ENCODE results near the gene SPRYD7. TPM values are rescaled to one million over a fixed set of nuclear protein-coding genes. Genes with fewer than 3 reads are reported as not detected.

The SPRYD7 gene
- total and polyA plus RNA-seq, 2 donors (not counting 1 experiment from before 2014, with no cell fraction given) = 1.9 to 4.5 TPM

DNA sequence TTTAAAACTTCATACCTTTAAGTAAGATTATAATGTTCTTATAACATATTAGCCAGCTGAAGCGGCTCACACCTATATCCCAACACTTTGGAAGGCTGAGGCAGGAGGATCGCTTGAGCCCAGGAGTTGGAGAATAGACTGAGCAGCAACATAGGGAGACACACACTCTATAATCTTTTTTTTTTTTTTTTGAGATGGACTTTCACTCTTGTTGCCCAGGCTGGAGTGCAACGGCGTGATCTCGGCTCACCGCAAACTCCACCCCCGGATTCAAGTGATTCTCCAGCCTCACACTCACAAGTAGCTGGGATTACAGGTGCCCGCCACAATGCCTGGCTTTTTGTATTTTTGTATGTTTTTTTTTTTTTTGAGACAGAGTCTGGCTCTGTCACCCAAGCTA is 37.3 kb downstream of the SPRYD7 start:
- Histone ChIP-seq H3K4me1 (ENCODE audit: control insufficient read depth in 2 of 2, insufficient read depth in 2 of 2, low read length in 2 of 2) (no peaks in the 10 kb centered on the region), H3K36me3 (replicated peaks in 1 of 2; ENCODE audit: control extremely low read depth in 1 of 2, control insufficient read depth in 1 of 2, extremely low read depth in 1 of 2, insufficient read depth in 2 of 2, low read length in 1 of 2) (no peaks in the 10 kb centered on the region), H3K9ac (ENCODE audit: low read length) (no peak overlapping the region), H3K27ac (ENCODE audit: low read length in 2 of 2) (no peak overlapping the region), H3K9me3 (ENCODE audit: control extremely low read depth in 1 of 3, control insufficient read depth in 2 of 3, insufficient read depth in 1 of 3, low read length in 2 of 3) (peaks cover 0 to under 1% (median 0%) of the 10 kb centered on the region in 3 donors), H2AFZ (ENCODE audit: insufficient read depth, low read depth, low read length, poor library complexity, severe bottlenecking) (no peak overlapping the region), H3K79me2 (ENCODE audit: control insufficient read depth, insufficient read depth, low read length) (no peaks in the 10 kb centered on the region), H3K27me3 (replicated peaks in 1 of 4; ENCODE audit: control extremely low read depth in 1 of 4, control insufficient read depth in 3 of 4, insufficient read depth in 4 of 4, low read length in 3 of 4) (peaks cover 0 to 3% (median 1%) of the 10 kb centered on the region in 4 experiments), H3K4me3 (ENCODE audit: control extremely low read depth in 1 of 5, extremely low read depth in 1 of 5, insufficient read depth in 1 of 5, low read depth in 2 of 5, low read length in 4 of 5) (no peak overlapping the region), H4K20me1 (ENCODE audit: control insufficient read depth, insufficient read depth, low read length, poor library complexity, severe bottlenecking) (no peaks in the 10 kb centered on the region), H3K4me2 (replicated peaks; ENCODE audit: low read depth, low read length, poor library complexity, severe bottlenecking) (no peak overlapping the region)
- no peak overlapping the region for H3K4me3 Mint-ChIP-seq
- H3K9me3 Mint-ChIP-seq (ENCODE audit: insufficient read depth) = no peaks in the 10 kb centered on the region
- H3K4me1 Mint-ChIP-seq = no peaks in the 10 kb centered on the region
- intact Hi-C loops (cut with micrococcal nuclease) = no loop called here
- ATAC-seq (ENCODE audit: low read depth) (no peak), DNase-seq (no peak)
- no peak for TF ChIP-seq EZH2 (IDR thresholded peaks at IDR 0.05; ENCODE audit: borderline replicate concordance, insufficient read depth, low read depth, low read length, poor library complexity, severe bottlenecking)
- TF ChIP-seq, protein P1, sequence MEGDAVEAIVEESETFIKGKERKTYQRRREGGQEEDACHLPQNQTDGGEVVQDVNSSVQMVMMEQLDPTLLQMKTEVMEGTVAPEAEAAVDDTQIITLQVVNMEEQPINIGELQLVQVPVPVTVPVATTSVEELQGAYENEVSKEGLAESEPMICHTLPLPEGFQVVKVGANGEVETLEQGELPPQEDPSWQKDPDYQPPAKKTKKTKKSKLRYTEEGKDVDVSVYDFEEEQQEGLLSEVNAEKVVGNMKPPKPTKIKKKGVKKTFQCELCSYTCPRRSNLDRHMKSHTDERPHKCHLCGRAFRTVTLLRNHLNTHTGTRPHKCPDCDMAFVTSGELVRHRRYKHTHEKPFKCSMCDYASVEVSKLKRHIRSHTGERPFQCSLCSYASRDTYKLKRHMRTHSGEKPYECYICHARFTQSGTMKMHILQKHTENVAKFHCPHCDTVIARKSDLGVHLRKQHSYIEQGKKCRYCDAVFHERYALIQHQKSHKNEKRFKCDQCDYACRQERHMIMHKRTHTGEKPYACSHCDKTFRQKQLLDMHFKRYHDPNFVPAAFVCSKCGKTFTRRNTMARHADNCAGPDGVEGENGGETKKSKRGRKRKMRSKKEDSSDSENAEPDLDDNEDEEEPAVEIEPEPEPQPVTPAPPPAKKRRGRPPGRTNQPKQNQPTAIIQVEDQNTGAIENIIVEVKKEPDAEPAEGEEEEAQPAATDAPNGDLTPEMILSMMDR (IDR thresholded peaks at IDR 0.05) = no peak
- no peaks in the 10 kb centered on the region for H3K27me3 Mint-ChIP-seq
- no CpG with 5 or more reads among the region's 8 CpGs for whole genome bisulfite sequencing (ENCODE audit: insufficient coverage)
- no peak overlapping the region for H3K27ac Mint-ChIP-seq
- CTCF ChIA-PET = no interaction called here
- POLR2A ChIA-PET = no interaction called here

DNA sequence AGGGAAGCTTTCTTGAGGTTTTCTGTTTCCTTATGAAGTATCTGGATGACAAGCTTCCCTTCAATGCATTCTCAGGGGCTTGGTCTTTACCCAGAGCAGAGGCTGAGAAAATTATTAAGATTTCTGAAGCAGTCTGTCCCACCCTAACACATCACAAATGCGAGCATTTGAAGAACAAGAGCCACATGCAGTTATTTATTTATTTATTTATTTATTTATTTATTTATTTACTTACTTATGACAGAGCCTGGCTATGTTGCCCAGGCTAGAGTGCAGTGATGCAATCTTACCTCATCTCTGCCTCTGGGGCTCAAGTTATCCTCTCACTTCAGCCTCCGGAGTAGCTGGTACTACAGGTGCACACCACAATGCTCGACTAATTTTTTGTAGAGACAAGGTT is 38.4 kb downstream of the SPRYD7 start:
- H3K9me3 Mint-ChIP-seq (ENCODE audit: insufficient read depth) = no peaks in the 10 kb centered on the region
- ATAC-seq (ENCODE audit: low read depth) (no peak), DNase-seq (no peak)
- peaks cover 0 to 3% (median 1%) of the 10 kb centered on the region in 4 experiments for H3K27me3 ChIP-seq (replicated peaks in 1 of 4; ENCODE audit: control extremely low read depth in 1 of 4, control insufficient read depth in 3 of 4, insufficient read depth in 4 of 4, low read length in 3 of 4)
- intact Hi-C loops (cut with micrococcal nuclease) = no loop called here
- H3K9me3 ChIP-seq (ENCODE audit: control extremely low read depth in 1 of 3, control insufficient read depth in 2 of 3, insufficient read depth in 1 of 3, low read length in 2 of 3) = peaks cover 0 to 4% (median 0%) of the 10 kb centered on the region in 3 donors
- H2AFZ ChIP-seq (ENCODE audit: insufficient read depth, low read depth, low read length, poor library complexity, severe bottlenecking) = no peak overlapping the region
- H3K4me1 ChIP-seq (ENCODE audit: control insufficient read depth in 2 of 2, insufficient read depth in 2 of 2, low read length in 2 of 2) = no peaks in the 10 kb centered on the region
- H3K4me3 ChIP-seq (ENCODE audit: control extremely low read depth in 1 of 5, extremely low read depth in 1 of 5, insufficient read depth in 1 of 5, low read depth in 2 of 5, low read length in 4 of 5) = no peak overlapping the region
- H4K20me1 ChIP-seq (ENCODE audit: control insufficient read depth, insufficient read depth, low read length, poor library complexity, severe bottlenecking) = no peaks in the 10 kb centered on the region
- 97% methylated on average over 2 of the region's 3 CpGs for WGBS (ENCODE audit: insufficient coverage)
- no peaks in the 10 kb centered on the region for H3K27me3 Mint-ChIP-seq
- no peak overlapping the region for H3K27ac Mint-ChIP-seq
- TF ChIP-seq EZH2 (IDR thresholded peaks at IDR 0.05; ENCODE audit: borderline replicate concordance, insufficient read depth, low read depth, low read length, poor library complexity, severe bottlenecking) = no peak
- TF ChIP-seq, protein P1 (IDR thresholded peaks at IDR 0.05) = no peak
- no peak overlapping the region for H3K4me3 Mint-ChIP-seq
- H3K9ac ChIP-seq (ENCODE audit: low read length) = no peak overlapping the region
- no peaks in the 10 kb centered on the region for H3K36me3 ChIP-seq (replicated peaks in 1 of 2; ENCODE audit: control extremely low read depth in 1 of 2, control insufficient read depth in 1 of 2, extremely low read depth in 1 of 2, insufficient read depth in 2 of 2, low read length in 1 of 2)
- no peaks in the 10 kb centered on the region for H3K4me1 Mint-ChIP-seq
- no peak overlapping the region for H3K27ac ChIP-seq (ENCODE audit: low read length in 2 of 2)
- ChIA-PET CTCF (no interaction called here), POLR2A (no interaction called here)
- H3K79me2 ChIP-seq (ENCODE audit: control insufficient read depth, insufficient read depth, low read length) = no peaks in the 10 kb centered on the region
- no peak overlapping the region for H3K4me2 ChIP-seq (replicated peaks; ENCODE audit: low read depth, low read length, poor library complexity, severe bottlenecking)

Data from B cell (primary cell).